HepG2 (cell line): ENCODE results near the gene TUT1. TPM values are rescaled to one million over a fixed set of nuclear protein-coding genes. Genes with fewer than 3 reads are reported as not detected.

Experiments used
- ATAC-seq: fragments of 200-7000 bp; cut with Tn5 transposase; 3 replicates; pipeline ENCODE4 v1.9.1; 2020; ENCODE audit warnings: mild to moderate bottlenecking, moderate library complexity
- BruUV-seq: library from RNA; stranded (reverse); fragments of 400-500 nt; replicated peaks from 2 replicates; lab custom pipeline; 2021; lab: Mats Ljungman, UMichigan
- CTCF ChIA-PET: fragments of 300-600 bp; formaldehyde crosslinking; extraction: SDS; loops from one replicate; lab custom pipeline; 2021; ENCODE audit warnings: low total read pairs, inconsistent platforms, low intra/inter-chr PET ratio; lab: Yijun Ruan, JAX
- POLR2A ChIA-PET: fragments of 350-600 bp; sonication (Branson Sonifier 250); formaldehyde crosslinking; loops from one replicate; lab custom pipeline; 2020; ENCODE audit warnings: antibody characterized with exemption, inconsistent platforms; lab: Yijun Ruan, JAX
- DNase-seq: peaks from one replicate; pipeline ENCODE4 v3.0.0-alpha.2; 2015; ENCODE audit warnings: low spot score
- FAIRE-seq: peaks from 3 replicates; lab custom pipeline; 2011; peaks lifted over from hg19 to GRCh38; lab: Jason Lieb, UNC
- H2AFZ ChIP-seq: one replicate; pipeline ENCODE4 v1.6.1; 2011; ENCODE audit warnings: low read length, inconsistent platforms
- H3K27ac ChIP-seq: fragments of 300-600 bp; 3 replicates; pipeline ENCODE4 v1.8.0; 2011; ENCODE audit warnings: mixed run types, mild to moderate bottlenecking, mixed read lengths, low read length, inconsistent platforms; ENCODE audit not compliant: insufficient read depth; ENCODE audit errors: extremely low read length
- H3K27me3 ChIP-seq, 2 experiments: fragments of 200-600 bp in 1 of 2; 2 replicates in 1 of 2; 3 replicates in 1 of 2; pipeline versions ENCODE4 v1.6.0 to v1.8.0; 2011; ENCODE audit warnings: low read length in 2 of 2, mild to moderate bottlenecking in 2 of 2, moderate library complexity in 2 of 2, inconsistent platforms in 1 of 2; ENCODE audit not compliant: insufficient read depth in 2 of 2, control insufficient read depth in 1 of 2
- H3K36me3 ChIP-seq, 2 experiments: fragments of 200-600 bp in 1 of 2; replicated peaks in 1 of 2; 2 replicates in 1 of 2; 3 replicates in 1 of 2; pipeline versions ENCODE4 v1.5.1 to v1.8.0; 2011; ENCODE audit warnings: low read length in 2 of 2, inconsistent platforms in 1 of 2; ENCODE audit not compliant: insufficient read depth in 2 of 2, control insufficient read depth in 1 of 2
- H3K4me1 ChIP-seq: 2 replicates; pipeline ENCODE4 v1.5.1; 2012; ENCODE audit warnings: low read length, inconsistent platforms; ENCODE audit not compliant: insufficient read depth
- H3K4me2 ChIP-seq: 2 replicates; pipeline ENCODE4 v1.6.0; 2011; ENCODE audit warnings: low read depth, low read length, inconsistent platforms
- H3K4me3 ChIP-seq, 3 experiments: fragments of 200-600 bp in 1 of 3; sonication (generic), shearing (Covaris generic) in 1 of 3; replicated peaks in 1 of 3; 2 replicates each; pipeline ENCODE4 v1.5.1; 2011 to 2016; ENCODE audit warnings: low read length in 3 of 3, inconsistent platforms in 2 of 3, low read depth in 2 of 3, mild to moderate bottlenecking in 2 of 3, control low read depth in 1 of 3, mixed read lengths in 1 of 3; ENCODE audit not compliant: insufficient read depth in 1 of 3
- H3K79me2 ChIP-seq: one replicate; pipeline ENCODE4 v1.6.1; 2011; ENCODE audit warnings: low read length, inconsistent platforms; ENCODE audit not compliant: insufficient read depth
- H3K9ac ChIP-seq: 2 replicates; pipeline ENCODE4 v1.6.0; 2011; ENCODE audit warnings: mild to moderate bottlenecking, low read depth, low read length, inconsistent platforms; ENCODE audit not compliant: insufficient read depth
- H3K9me3 ChIP-seq: 2 replicates; pipeline ENCODE4 v1.5.1; 2012; ENCODE audit warnings: mild to moderate bottlenecking, low read length
- H4K20me1 ChIP-seq: 2 replicates; pipeline ENCODE4 v1.6.0; 2011; ENCODE audit warnings: inconsistent platforms, mild to moderate bottlenecking, low read length, moderate library complexity; ENCODE audit not compliant: insufficient read depth
- ATF7-NPFF ChIP-seq: sonication (generic); formaldehyde crosslinking; IDR thresholded peaks from 2 replicates; pipeline ENCODE4 v1.8.1; 2023; ENCODE audit warnings: mild to moderate bottlenecking, low read depth, missing genetic modification reagents, moderate library complexity
- CREM ChIP-seq, 2 experiments: sonication (generic) in 1 of 2; formaldehyde crosslinking in 1 of 2; IDR thresholded peaks; 2 replicates each; pipeline versions ENCODE4 v1.4.0 to v1.6.1; 2016 to 2020; ENCODE audit warnings: antibody characterized with exemption in 1 of 2, mild to moderate bottlenecking in 1 of 2, missing genetic modification reagents in 1 of 2
- ERF ChIP-seq: IDR thresholded peaks from 2 replicates; pipeline ENCODE4 v1.6.1; 2018; ENCODE audit warnings: missing biosample characterization, missing genetic modification reagents
- FOXM1 ChIP-seq: sonication (generic); formaldehyde crosslinking; IDR thresholded peaks from 2 replicates; pipeline ENCODE4 v1.5.0; 2020; ENCODE audit warnings: missing genetic modification reagents
- GZF1 ChIP-seq: sonication (generic); formaldehyde crosslinking; IDR thresholded peaks from 2 replicates; pipeline ENCODE4 v1.5.1; 2020; ENCODE audit warnings: mild to moderate bottlenecking, missing genetic modification reagents
- KMT2A ChIP-seq: sonication (generic); formaldehyde crosslinking; IDR thresholded peaks from 2 replicates; pipeline ENCODE4 v1.4.0; 2020; ENCODE audit warnings: missing genetic modification reagents
- PRDM4 ChIP-seq: sonication (generic); formaldehyde crosslinking; IDR thresholded peaks from 2 replicates; pipeline ENCODE4 v1.9.0; 2021; ENCODE audit warnings: missing genetic modification reagents, borderline replicate concordance
- SNAI1 ChIP-seq: sonication (generic); formaldehyde crosslinking; IDR thresholded peaks from 2 replicates; pipeline ENCODE4 v1.5.0; 2020; ENCODE audit warnings: mild to moderate bottlenecking, missing genetic modification reagents, borderline replicate concordance
- TEAD3 ChIP-seq: optimal IDR thresholded peaks from 2 replicates; pipeline ENCODE3; 2016; ENCODE audit warnings: borderline replicate concordance
- ZFP36L1 ChIP-seq: sonication (generic); formaldehyde crosslinking; IDR thresholded peaks from 2 replicates; pipeline ENCODE4 v1.8.0; 2022; ENCODE audit warnings: mild to moderate bottlenecking, missing genetic modification reagents, moderate library complexity
- ZMYM4 ChIP-seq: sonication (generic); formaldehyde crosslinking; IDR thresholded peaks from 2 replicates; pipeline ENCODE4 v1.8.1; 2023; ENCODE audit warnings: mild to moderate bottlenecking, missing genetic modification reagents
- ZNF333 ChIP-seq: sonication (generic); formaldehyde crosslinking; IDR thresholded peaks from 2 replicates; pipeline ENCODE4 v1.4.0; 2020; ENCODE audit warnings: mild to moderate bottlenecking, missing genetic modification reagents, borderline replicate concordance
- ZNF446 ChIP-seq: sonication (generic); formaldehyde crosslinking; IDR thresholded peaks from 2 replicates; pipeline ENCODE4 v1.5.0; 2020; ENCODE audit warnings: mild to moderate bottlenecking, missing genetic modification reagents
- ZNF619 ChIP-seq: sonication (generic); formaldehyde crosslinking; IDR thresholded peaks from 2 replicates; pipeline ENCODE4 v1.4.0; 2020; ENCODE audit warnings: mild to moderate bottlenecking, missing genetic modification reagents
- WGBS: methylation state at CpG from one replicate; pipeline ENCODE4 v1.1.6; 2017; ENCODE audit warnings: low lambda C conversion rate; 5-methylcytosine and 5-hydroxymethylcytosine counted together
- in situ Hi-C: cut with HindIII; loops from 2 replicates; pipeline ENCODE4 v1.10.0; 2017; ENCODE audit warnings: low pct_unique_long_range_greater_than_20kb; ENCODE audit not compliant: extremely low pct_ligation_motif_present
- intact Hi-C: fragments of 100-400 bp; cut with micrococcal nuclease; formaldehyde crosslinking; loops from one replicate; pipeline ENCODE4 v1.10.0; 2022; ENCODE audit not compliant: unreplicated experiment
- polyA plus RNA-seq, 8 experiments: library from polyadenylated mRNA; depleted of rRNA in 3 of 8; stranded (reverse) in 7 of 8; unstranded in 1 of 8; fragments of >200 nt; fragmentation: Illumina TruSeq in 4 of 8; extraction: Trizol in 4 of 8; gene quantifications; 2 replicates each; pipeline versions ENCODE4 v1.2.1 to v1.2.3, GENCODE V29; 2011 to 2016; ENCODE audit warnings: low read depth in 4 of 8, missing spikeins in 1 of 8, mixed read lengths in 1 of 8; ENCODE audit not compliant: insufficient read depth in 1 of 8
- total RNA-seq, 5 experiments: library from RNA; depleted of rRNA; stranded (reverse); fragments of >200 nt; fragmentation: Illumina TruSeq; extraction: Trizol; gene quantifications; 2 replicates each; pipeline ENCODE4 v1.2.3, GENCODE V29; 2016; ENCODE audit warnings: low read depth in 1 of 5
- TF ChIP-seq, protein P1 (sequence below): sonication (generic); formaldehyde crosslinking; IDR thresholded peaks from 2 replicates; pipeline ENCODE4 v1.4.0; 2020; ENCODE audit warnings: missing genetic modification reagents
- TF ChIP-seq, protein P2 (sequence below): sonication (generic); formaldehyde crosslinking; IDR thresholded peaks from 2 replicates; pipeline ENCODE4 v1.4.0; 2020; ENCODE audit warnings: low read depth, missing genetic modification reagents

The TUT1 gene
- total and polyA plus RNA-seq, 2 of the 13 experiments (the other 11 are each of a cell fraction or from before 2014, with no cell fraction given) = 9.7 to 14.3 TPM

DNA sequence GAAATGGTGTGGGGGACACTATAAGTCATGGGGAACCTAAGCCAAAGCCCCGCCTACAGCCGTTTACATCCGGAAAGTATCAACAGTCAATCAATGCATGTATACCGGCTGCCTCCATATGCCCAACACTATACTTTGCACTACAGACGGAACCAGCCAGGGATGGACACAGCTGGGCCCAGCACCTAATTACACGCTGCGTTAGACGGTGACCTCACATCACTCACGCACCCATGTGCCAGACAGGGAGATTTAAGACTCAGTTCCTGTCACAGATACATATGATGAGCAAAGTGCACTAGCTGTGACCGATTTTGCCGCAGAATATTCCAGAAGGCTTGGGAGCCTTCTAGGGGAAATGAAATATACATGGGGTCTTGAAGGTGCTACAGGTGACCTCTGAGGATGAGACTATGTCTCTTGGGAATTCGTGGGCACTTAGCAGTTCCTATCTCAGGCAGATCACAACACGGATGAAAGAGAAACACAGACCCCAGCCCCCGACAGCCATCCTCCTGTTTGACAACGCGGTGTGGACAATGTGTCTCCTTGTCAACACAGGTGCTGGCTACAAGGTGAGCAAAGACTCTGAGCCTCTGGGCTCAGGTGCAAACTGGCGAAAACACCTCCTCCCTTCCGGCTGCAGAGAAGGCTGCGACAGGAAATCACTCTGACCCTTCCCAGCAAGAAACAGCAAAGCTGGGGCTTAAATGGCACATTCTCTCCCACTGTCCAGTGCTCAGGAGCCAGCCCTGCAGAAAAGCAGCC, 52.7 kb downstream of the TUT1 start:
- H3K9me3 ChIP-seq = no peaks in the 10 kb centered on the region
- ChIA-PET CTCF (no interaction called here), POLR2A (interaction anchor here (1.0 to 1.4 kb wide), 2 partner anchors 35 to 114 kb away, joined by 4 to 5 read pairs; partner anchors contain the start of gene EEF1G)
- H3K36me3 ChIP-seq = peaks cover 26 to 31% of the 10 kb centered on the region in 2 experiments
- peaks cover 66% of the 10 kb centered on the region for H3K79me2 ChIP-seq
- no peak for ATAC-seq
- peaks cover 58% of the 10 kb centered on the region for H3K4me1 ChIP-seq
- H3K4me2 ChIP-seq = no peak overlapping the region
- no TSS peak for BruUV-seq
- intact Hi-C loops = no loop called here
- peaks cover 75% of the 10 kb centered on the region for H4K20me1 ChIP-seq
- DNase-seq = no peak
- no peak for FAIRE-seq
- H3K9ac ChIP-seq = no peak overlapping the region
- no peaks in the 10 kb centered on the region for H3K27me3 ChIP-seq
- no peak overlapping the region for H3K4me3 ChIP-seq
- H3K27ac ChIP-seq = no peak overlapping the region
- in situ Hi-C loops = no loop called here
- WGBS = 88% methylated on average over 13 of the region's 19 CpGs
- no peak overlapping the region for H2AFZ ChIP-seq
- TF ChIP-seq SNAI1 (CRISPR knock-in tag) (no peak), CREM (IDR thresholded peaks at IDR 0.05) (no peak), CREM (CRISPR knock-in tag; IDR thresholded peaks at IDR 0.05) (no peak), ZNF446 (CRISPR knock-in tag) (no peak), TEAD3 (CRISPR knock-in tag) (no peak), KMT2A (CRISPR knock-in tag) (no peak), FOXM1 (CRISPR knock-in tag) (no peak), ATF7-NPFF (CRISPR knock-in tag) (no peak), ZFP36L1 (CRISPR knock-in tag) (no peak), ZNF333 (CRISPR knock-in tag) (no peak), GZF1 (CRISPR knock-in tag) (no peak), PRDM4 (CRISPR knock-in tag) (no peak), ZMYM4 (CRISPR knock-in tag) (no peak), ZNF619 (no peak), ERF (CRISPR knock-in tag) (no peak)
- TF ChIP-seq, protein P1, sequence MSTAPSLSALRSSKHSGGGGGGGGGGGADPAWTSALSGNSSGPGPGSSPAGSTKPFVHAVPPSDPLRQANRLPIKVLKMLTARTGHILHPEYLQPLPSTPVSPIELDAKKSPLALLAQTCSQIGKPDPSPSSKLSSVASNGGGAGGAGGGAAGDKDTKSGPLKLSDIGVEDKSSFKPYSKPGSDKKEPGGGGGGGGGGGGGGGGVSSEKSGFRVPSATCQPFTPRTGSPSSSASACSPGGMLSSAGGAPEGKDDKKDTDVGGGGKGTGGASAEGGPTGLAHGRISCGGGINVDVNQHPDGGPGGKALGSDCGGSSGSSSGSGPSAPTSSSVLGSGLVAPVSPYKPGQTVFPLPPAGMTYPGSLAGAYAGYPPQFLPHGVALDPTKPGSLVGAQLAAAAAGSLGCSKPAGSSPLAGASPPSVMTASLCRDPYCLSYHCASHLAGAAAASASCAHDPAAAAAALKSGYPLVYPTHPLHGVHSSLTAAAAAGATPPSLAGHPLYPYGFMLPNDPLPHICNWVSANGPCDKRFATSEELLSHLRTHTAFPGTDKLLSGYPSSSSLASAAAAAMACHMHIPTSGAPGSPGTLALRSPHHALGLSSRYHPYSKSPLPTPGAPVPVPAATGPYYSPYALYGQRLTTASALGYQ (CRISPR knock-in tag) = no peak
- TF ChIP-seq, protein P2, sequence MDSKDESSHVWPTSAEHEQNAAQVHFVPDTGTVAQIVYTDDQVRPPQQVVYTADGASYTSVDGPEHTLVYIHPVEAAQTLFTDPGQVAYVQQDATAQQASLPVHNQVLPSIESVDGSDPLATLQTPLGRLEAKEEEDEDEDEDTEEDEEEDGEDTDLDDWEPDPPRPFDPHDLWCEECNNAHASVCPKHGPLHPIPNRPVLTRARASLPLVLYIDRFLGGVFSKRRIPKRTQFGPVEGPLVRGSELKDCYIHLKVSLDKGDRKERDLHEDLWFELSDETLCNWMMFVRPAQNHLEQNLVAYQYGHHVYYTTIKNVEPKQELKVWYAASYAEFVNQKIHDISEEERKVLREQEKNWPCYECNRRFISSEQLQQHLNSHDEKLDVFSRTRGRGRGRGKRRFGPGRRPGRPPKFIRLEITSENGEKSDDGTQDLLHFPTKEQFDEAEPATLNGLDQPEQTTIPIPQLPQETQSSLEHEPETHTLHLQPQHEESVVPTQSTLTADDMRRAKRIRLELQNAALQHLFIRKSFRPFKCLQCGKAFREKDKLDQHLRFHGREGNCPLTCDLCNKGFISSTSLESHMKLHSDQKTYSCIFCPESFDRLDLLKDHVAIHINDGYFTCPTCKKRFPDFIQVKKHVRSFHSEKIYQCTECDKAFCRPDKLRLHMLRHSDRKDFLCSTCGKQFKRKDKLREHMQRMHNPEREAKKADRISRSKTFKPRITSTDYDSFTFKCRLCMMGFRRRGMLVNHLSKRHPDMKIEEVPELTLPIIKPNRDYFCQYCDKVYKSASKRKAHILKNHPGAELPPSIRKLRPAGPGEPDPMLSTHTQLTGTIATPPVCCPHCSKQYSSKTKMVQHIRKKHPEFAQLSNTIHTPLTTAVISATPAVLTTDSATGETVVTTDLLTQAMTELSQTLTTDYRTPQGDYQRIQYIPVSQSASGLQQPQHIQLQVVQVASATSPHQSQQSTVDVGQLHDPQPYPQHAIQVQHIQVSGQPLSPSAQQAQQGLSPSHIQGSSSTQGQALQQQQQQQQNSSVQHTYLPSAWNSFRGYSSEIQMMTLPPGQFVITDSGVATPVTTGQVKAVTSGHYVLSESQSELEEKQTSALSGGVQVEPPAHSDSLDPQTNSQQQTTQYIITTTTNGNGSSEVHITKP (CRISPR knock-in tag) = no peak
